Right ventricle myocardium superior (tissue), 1 donor: ENCODE measurements around the gene ACTR1A. TPM values are rescaled to one million over a fixed set of nuclear protein-coding genes. Genes with fewer than 3 reads are reported as not detected.
"Not testable (repeated sequence)": the region's sequence is repeated elsewhere in the genome, so short reads cannot be mapped to it uniquely, and the experiment has no call there.

ENCODE experiments used
- ATAC-seq: fragments of 200-7000 bp; cut with Tn5 transposase; one replicate; pipeline ENCODE4 v1.9.1; 2020; ENCODE audit warnings: mild to moderate bottlenecking; ENCODE audit not compliant: poor library complexity
- DNase-seq: peaks from one replicate; pipeline ENCODE4 v3.0.0-alpha.2; 2020
- intact Hi-C: fragments of 100-400 bp; cut with DNase I; formaldehyde crosslinking; loops from one replicate; pipeline ENCODE4 v1.11.2; 2022
- total RNA-seq: library from RNA; stranded (reverse); fragmentation: NEBNext Ultra II Directional; extraction: Animal tissue kit (Norgen Biotek cat#: 25700); gene quantifications from one replicate; pipeline ENCODE4 v1.2.1, GENCODE V29; 2021
- donor health status: DM: no; HTN: yes; CAD: no; lungs with severe emphysema.

Gene ACTR1A
- total RNA-seq, 1 donor from 2014 or later: 90.6 TPM

GRCh38 chr10:102465466-102465865 is 37.0 kb downstream of the ACTR1A start:
- no peak for ATAC-seq
- intact Hi-C loops: no loop called here
- no peak for DNase-seq

- no peak for DNase-seq
- no peak for ATAC-seq
- intact Hi-C loops: no loop called here
Measured at GRCh38 chr10:102463983-102464382, 38.5 kb downstream of the ACTR1A start.

- DNase-seq (no peak), ATAC-seq (no peak)
- intact Hi-C loops: no loop called here
Measured at GRCh38 chr10:102462512-102463054, 39.9 kb downstream of the ACTR1A start.

GRCh38 chr10:102461187-102462054 is 41.1 kb downstream of the ACTR1A start:
- ATAC-seq (peak; percentile 99), DNase-seq (peak; percentile 96)
- intact Hi-C loops: no loop called here

- intact Hi-C loops: no loop called here
- ATAC-seq: peak; percentile 19
- DNase-seq: no peak
Measured at GRCh38 chr10:102460836-102461186, 41.7 kb downstream of the ACTR1A start.

GRCh38 chr10:102458656-102459055 is 43.9 kb downstream of the ACTR1A start:
- DNase-seq (no peak), ATAC-seq (no peak)
- intact Hi-C loops: no loop called here

- ATAC-seq (no peak), DNase-seq (no peak)
- intact Hi-C loops: no loop called here
Measured at GRCh38 chr10:102457591-102458150, 44.8 kb downstream of the ACTR1A start.

- DNase-seq (no peak), ATAC-seq (no peak)
- intact Hi-C loops: no loop called here
Measured at GRCh38 chr10:102455893-102456471, 46.5 kb downstream of the ACTR1A start.

- intact Hi-C loops, ATAC-seq, DNase-seq: not testable (repeated sequence)
Measured at GRCh38 chr10:102454662-102455487, 47.6 kb downstream of the ACTR1A start.

GRCh38 chr10:102453502-102453901 is 49.0 kb downstream of the ACTR1A start:
- intact Hi-C loops: no loop called here
- DNase-seq (no peak), ATAC-seq (no peak)

- no peak for DNase-seq
Measured at GRCh38 chr10:102452672-102453340, 49.7 kb downstream of the ACTR1A start.

GRCh38 chr10:102451105-102451969 is 51.2 kb downstream of the ACTR1A start, which contains the start of gene C10orf95:
Gene C10orf95 (minus strand): TSS chr10:102451543. CDS start chr10:102451093, 450 bp downstream.
- intact Hi-C loops: no loop called here
- no peak for DNase-seq

More at GRCh38 chr10:102452672-102453340, 49.7 kb downstream of the ACTR1A start:
- intact Hi-C loops: no loop called here
- peak; percentile 4 for ATAC-seq

GRCh38 chr10:102450374-102451104 is 52.0 kb downstream of the ACTR1A start:
- intact Hi-C loops: no loop called here
- peak; percentile 91 for DNase-seq

More at GRCh38 chr10:102451105-102451969, 51.2 kb downstream of the ACTR1A start, which contains the start of gene C10orf95:
- ATAC-seq: no peak

GRCh38 chr10:102450124-102450373 is 52.5 kb downstream of the ACTR1A start:
- peak; percentile 9 for ATAC-seq
- DNase-seq: no peak
- intact Hi-C loops: no loop called here

More at GRCh38 chr10:102450374-102451104, 52.0 kb downstream of the ACTR1A start:
- peak; percentile 96 for ATAC-seq

- ATAC-seq: peak; percentile 60
- intact Hi-C loops: no loop called here
- peak; percentile 74 for DNase-seq
Measured at GRCh38 chr10:102449321-102450123, 53.0 kb downstream of the ACTR1A start.

- intact Hi-C loops: no loop called here
- ATAC-seq (no peak), DNase-seq (no peak)
Measured at GRCh38 chr10:102444851-102445250, 57.7 kb downstream of the ACTR1A start.
